ENCODE data around the gene CLEC4A.

- TF ChIP-seq EZH2phosphoT487 (IDR thresholded peaks at IDR 0.05; ENCODE audit: borderline replicate concordance, low read depth, low read length) (no peak), CTCF (conservative IDR thresholded peaks at IDR 0.05; ENCODE audit: low read length) (no peak)
Observed at GRCh38 chr12:8157484-8158198, 34.2 kb downstream of the CLEC4A start.
